Body of pancreas (tissue), 4 donors: ENCODE data around the gene MAML3. TPM values are rescaled to one million over a fixed set of nuclear protein-coding genes. Genes with fewer than 3 reads are reported as not detected.

ENCODE experiments used
- ATAC-seq: fragments of 150-250 bp; one replicate; pipeline ENCODE4 v1.9.1; 2016
- DNase-seq, 4 donors: peaks; one replicate each; pipeline ENCODE4 v3.0.0-alpha.2; 2019
- H3K27ac ChIP-seq, 4 donors: fragments of 200-600 bp; sonication (generic); 1 replicate in 3 of 4; 2 replicates in 1 of 4; pipeline versions ENCODE4 v1.5.1 to v1.6.1; 2016 to 2019; ENCODE audit warnings: mild to moderate bottlenecking in 1 of 4, mixed read lengths in 1 of 4, moderate library complexity in 1 of 4
- H3K27me3 ChIP-seq, 2 donors: fragments of 200-600 bp; sonication (generic); one replicate each; pipeline ENCODE4 v1.6.0; 2016; ENCODE audit warnings: mild to moderate bottlenecking in 1 of 2
- H3K36me3 ChIP-seq, 2 donors: fragments of 200-600 bp; sonication (generic); replicated peaks in 1 of 2; 2 replicates each; pipeline ENCODE4 v1.5.1; 2016; ENCODE audit warnings: low read depth in 2 of 2; ENCODE audit not compliant: insufficient read depth in 1 of 2
- H3K4me1 ChIP-seq: fragments of 200-600 bp; sonication (generic); one replicate; pipeline ENCODE4 v1.6.0; 2016
- H3K4me3 ChIP-seq, 2 donors: fragments of 200-600 bp; sonication (generic); 1 replicate in 1 of 2; 2 replicates in 1 of 2; pipeline ENCODE4 v1.5.1; 2016 to 2019
- H3K9me3 ChIP-seq, 3 donors: fragments of 200-600 bp; sonication (generic); 1 replicate in 2 of 3; 2 replicates in 1 of 3; pipeline ENCODE4 v1.5.1; 2016
- POLR2A ChIP-seq, 3 donors: fragments of 450-650 bp; IDR thresholded peaks; one replicate each; pipeline ENCODE4 v1.6.1; 2016; ENCODE audit warnings: antibody characterized with exemption in 3 of 3, mild to moderate bottlenecking in 2 of 3
- WGBS, 2 donors: methylation state at CpG; one replicate each; pipeline ENCODE4 v1.1.5; 2017; 5-methylcytosine and 5-hydroxymethylcytosine counted together
- intact Hi-C: fragments of 100-400 bp; cut with DNase I; formaldehyde crosslinking; loops from one replicate; pipeline ENCODE4 v1.15.1; 2023
- total RNA-seq, 2 donors: library from RNA; depleted of rRNA; stranded (reverse); fragments of >200 nt; gene quantifications; one replicate each; pipeline ENCODE4 v1.1.0, GENCODE V29; 2016
- TF ChIP-seq, protein P1 (sequence below), 7 experiments: fragments of 450-650 bp in 4 of 7; fragments of 200-600 bp in 3 of 7; sonication (generic) in 3 of 7; IDR thresholded peaks; one replicate each; pipeline ENCODE4 v1.5.1; 2016 to 2019; ENCODE audit warnings: antibody characterized with exemption in 7 of 7

Gene MAML3
- total RNA-seq, 2 donors from 2014 or later: 11.2 to 11.4 TPM

DNA sequence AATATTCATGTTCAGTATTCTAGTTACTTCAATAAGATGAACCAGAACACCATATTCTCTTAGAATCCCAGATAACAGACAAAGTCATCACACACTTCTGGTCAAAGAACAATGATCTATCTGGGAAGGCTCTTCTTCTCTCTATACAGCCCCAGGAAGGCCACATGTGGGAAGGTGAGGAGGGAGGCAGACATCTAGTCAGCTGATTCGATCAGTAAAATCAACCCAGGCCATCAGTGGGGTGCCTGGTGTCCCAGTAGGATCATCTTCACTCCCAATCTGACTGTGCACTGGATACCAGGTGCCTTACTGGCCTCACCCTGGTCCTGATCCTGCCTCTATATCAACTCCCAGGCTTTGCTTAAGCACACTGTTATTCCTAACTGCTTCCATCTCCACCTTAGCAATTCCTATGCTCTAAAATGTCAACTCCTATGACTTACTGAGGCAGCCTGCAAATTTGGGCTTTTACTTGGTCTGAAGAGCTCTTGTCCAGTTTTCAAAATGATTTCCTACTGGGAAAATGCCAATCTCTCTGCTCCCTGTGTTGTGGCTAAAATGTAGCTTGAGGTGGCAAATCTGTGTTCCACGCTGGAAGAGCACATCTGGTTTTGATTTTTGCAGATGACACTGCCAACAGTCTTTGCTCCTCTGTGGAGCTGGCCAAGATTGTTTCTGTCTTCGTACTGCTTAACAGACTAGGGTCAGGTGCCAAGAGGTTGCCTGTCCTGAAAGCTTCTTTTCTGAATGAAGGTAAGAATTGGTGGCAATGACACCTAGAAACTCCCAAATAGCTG, 359.6 kb downstream of the MAML3 start:
- Histone ChIP-seq H3K4me3 (no peak overlapping the region), H3K36me3 (no peaks in the 10 kb centered on the region), H3K27ac (no peak overlapping the region), H3K27me3 (no peaks in the 10 kb centered on the region), H3K4me1 (peaks cover 11% of the 10 kb centered on the region), H3K9me3 (no peaks in the 10 kb centered on the region)
- no peak for TF ChIP-seq POLR2A (IDR thresholded peaks at IDR 0.05)
- TF ChIP-seq, protein P1, sequence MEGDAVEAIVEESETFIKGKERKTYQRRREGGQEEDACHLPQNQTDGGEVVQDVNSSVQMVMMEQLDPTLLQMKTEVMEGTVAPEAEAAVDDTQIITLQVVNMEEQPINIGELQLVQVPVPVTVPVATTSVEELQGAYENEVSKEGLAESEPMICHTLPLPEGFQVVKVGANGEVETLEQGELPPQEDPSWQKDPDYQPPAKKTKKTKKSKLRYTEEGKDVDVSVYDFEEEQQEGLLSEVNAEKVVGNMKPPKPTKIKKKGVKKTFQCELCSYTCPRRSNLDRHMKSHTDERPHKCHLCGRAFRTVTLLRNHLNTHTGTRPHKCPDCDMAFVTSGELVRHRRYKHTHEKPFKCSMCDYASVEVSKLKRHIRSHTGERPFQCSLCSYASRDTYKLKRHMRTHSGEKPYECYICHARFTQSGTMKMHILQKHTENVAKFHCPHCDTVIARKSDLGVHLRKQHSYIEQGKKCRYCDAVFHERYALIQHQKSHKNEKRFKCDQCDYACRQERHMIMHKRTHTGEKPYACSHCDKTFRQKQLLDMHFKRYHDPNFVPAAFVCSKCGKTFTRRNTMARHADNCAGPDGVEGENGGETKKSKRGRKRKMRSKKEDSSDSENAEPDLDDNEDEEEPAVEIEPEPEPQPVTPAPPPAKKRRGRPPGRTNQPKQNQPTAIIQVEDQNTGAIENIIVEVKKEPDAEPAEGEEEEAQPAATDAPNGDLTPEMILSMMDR (IDR thresholded peaks at IDR 0.05): no peak
- WGBS, 2 donors: 72 to 79% methylated on average over 3 of the region's 3 CpGs
- ATAC-seq: no peak
- no peak for DNase-seq
- intact Hi-C loops: no loop called here

DNA sequence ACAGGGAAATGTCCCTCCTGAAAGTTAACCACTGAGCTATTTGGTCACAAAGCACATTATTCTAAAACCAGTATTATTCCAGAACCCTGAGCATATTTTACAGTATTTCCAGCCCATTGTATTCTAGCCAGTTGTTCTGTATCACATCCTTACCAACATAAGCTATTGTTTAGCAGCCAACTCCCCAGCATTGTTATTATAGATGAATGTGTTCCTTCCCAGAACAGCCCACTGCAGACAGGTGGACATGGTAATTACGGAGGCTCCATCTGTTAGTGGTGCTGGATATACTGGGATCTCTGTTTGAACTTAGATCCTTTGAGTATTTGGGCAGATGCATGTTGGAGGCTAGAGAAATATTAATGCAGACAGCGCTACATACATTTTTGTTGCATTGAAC, 362.3 kb downstream of the MAML3 start:
- no peak for DNase-seq
- Histone ChIP-seq H3K9me3 (no peaks in the 10 kb centered on the region), H3K27ac (no peak overlapping the region), H3K4me1 (no peaks in the 10 kb centered on the region), H3K4me3 (no peak overlapping the region), H3K27me3 (no peaks in the 10 kb centered on the region), H3K36me3 (no peaks in the 10 kb centered on the region)
- no peak for ATAC-seq
- 94 to 97% methylated on average over 2 of the region's 2 CpGs for WGBS, 2 donors
- TF ChIP-seq, protein P1 (IDR thresholded peaks at IDR 0.05): no peak
- TF ChIP-seq POLR2A (IDR thresholded peaks at IDR 0.05): no peak
- intact Hi-C loops: no loop called here

GRCh38 chr4:139790291-139790690, 363.7 kb downstream of the MAML3 start:
- Histone ChIP-seq H3K4me3 (no peak overlapping the region), H3K27me3 (no peaks in the 10 kb centered on the region), H3K9me3 (no peaks in the 10 kb centered on the region), H3K36me3 (no peaks in the 10 kb centered on the region), H3K27ac (no peak overlapping the region), H3K4me1 (no peaks in the 10 kb centered on the region)
- ATAC-seq (no peak), DNase-seq (no peak)
- TF ChIP-seq, protein P1 (IDR thresholded peaks at IDR 0.05): no peak
- no peak for TF ChIP-seq POLR2A (IDR thresholded peaks at IDR 0.05)
- intact Hi-C loops: no loop called here
- 97% methylated on average over 4 of the region's 4 CpGs for WGBS, 2 donors

DNA sequence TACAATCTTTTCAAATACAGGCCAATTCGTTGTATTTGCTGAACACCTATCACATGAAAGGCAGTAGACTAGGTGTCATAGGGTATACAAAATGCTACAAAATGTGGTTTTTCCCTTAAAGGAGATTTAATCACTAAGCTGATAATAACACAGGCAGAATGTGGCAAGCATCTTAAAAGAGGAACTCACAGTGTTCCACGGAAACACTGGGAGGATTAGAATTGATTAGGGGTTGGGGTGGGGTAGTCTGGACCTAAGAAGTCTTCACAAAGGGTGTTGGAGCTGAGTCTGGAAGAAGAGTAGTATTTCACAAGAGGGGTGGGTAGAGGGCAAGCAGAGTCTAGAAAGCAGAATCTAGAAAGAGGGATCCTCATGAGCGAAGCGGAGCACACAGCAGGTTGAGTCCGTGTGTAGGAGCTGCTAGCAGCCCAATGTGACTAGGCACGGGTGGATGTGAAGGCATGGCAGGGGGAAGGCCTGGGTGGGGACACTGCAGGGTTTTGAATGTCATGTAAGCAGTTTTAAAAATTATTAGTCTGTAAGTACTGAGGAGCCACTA, 364.8 kb downstream of the MAML3 start:
- DNase-seq (no peak), ATAC-seq (no peak)
- H3K4me1 ChIP-seq: no peaks in the 10 kb centered on the region
- no peak overlapping the region for H3K27ac ChIP-seq
- H3K9me3 ChIP-seq: no peaks in the 10 kb centered on the region
- TF ChIP-seq POLR2A (IDR thresholded peaks at IDR 0.05): no peak
- TF ChIP-seq, protein P1 (IDR thresholded peaks at IDR 0.05): no peak
- intact Hi-C loops: no loop called here
- no peak overlapping the region for H3K4me3 ChIP-seq
- H3K36me3 ChIP-seq: no peaks in the 10 kb centered on the region
- H3K27me3 ChIP-seq: no peaks in the 10 kb centered on the region
- 84 to 92% methylated on average over 6 of the region's 6 CpGs for WGBS, 2 donors
